Activated CD8-positive, alpha-beta memory T cell treated with anti-CD3 and anti-CD28 coated beads, Interleukin-2, amount 50 U/mL, for 24 hours (primary cell): ENCODE measurements around the gene TIMMDC1.

ENCODE experiments used
- DNase-seq: peaks from one replicate; pipeline ENCODE4 v3.0.0-alpha.2; 2020; ENCODE audit errors: extremely low read depth

The TIMMDC1 gene, protein sequence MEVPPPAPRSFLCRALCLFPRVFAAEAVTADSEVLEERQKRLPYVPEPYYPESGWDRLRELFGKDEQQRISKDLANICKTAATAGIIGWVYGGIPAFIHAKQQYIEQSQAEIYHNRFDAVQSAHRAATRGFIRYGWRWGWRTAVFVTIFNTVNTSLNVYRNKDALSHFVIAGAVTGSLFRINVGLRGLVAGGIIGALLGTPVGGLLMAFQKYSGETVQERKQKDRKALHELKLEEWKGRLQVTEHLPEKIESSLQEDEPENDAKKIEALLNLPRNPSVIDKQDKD

GRCh38 chr3:119498186-119499011 lies at the start of gene TIMMDC1:
Gene TIMMDC1, plus strand, starts transcription at chr3:119498547. Its CDS starts 187 bp downstream, at chr3:119498734.
- peak; percentile 94 for DNase-seq

- DNase-seq: no peak
These were observed 44.5 kb upstream of the TIMMDC1 start for GRCh38 chr3:119453822-119454221.

DNA sequence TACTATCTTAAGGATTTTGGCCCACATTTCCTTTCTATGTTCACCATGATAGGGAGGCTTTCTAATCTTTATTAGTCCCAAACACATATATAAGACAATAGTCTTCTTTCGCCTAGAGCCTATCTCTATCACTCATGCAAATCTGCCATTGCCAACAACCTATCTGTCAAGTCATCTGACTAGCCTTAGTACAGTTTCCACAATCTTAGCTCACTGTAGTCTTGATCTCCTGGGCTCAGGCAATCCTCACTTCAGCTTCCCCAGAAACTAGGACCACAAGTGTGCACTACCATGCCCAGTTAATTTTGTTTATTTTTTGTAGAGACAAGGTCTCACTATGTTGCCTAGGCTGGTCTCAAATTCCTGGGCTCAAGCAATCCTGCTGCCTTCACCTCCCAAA lies 41.9 kb upstream of the TIMMDC1 start:
- no peak for DNase-seq

- DNase-seq: no peak
These were observed 41.1 kb upstream of the TIMMDC1 start for GRCh38 chr3:119457246-119457645.

- peak; percentile 96 for DNase-seq
These were observed 34.9 kb upstream of the TIMMDC1 start, which contains the start of gene TMEM39A for GRCh38 chr3:119463171-119464169. Gene TMEM39A, minus strand, starts transcription at chr3:119463615. Its CDS starts 1,541 bp downstream, at chr3:119462074.

DNA sequence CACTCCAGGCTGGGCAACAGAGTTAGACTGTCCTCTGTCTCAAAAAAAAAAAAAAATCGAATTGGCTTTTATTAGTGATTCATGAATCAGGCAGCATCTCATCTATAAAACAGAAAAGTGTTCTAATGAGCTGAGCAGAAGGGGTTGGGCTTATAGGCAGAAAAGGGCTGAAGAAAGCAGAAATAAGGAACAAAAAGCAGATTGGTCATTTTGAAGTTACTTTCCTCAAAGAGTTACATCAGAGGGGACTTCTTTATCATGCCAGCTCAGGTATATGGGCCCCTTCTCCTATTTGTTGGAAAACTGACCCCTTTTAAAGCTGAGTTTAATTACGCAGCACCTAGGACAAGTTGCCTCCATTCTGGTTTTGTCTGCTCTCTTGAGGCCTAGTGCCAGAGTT lies 30.3 kb upstream of the TIMMDC1 start:
- DNase-seq: no peak

GRCh38 chr3:119469418-119470189 lies 28.7 kb upstream of the TIMMDC1 start:
- DNase-seq: no peak

DNA sequence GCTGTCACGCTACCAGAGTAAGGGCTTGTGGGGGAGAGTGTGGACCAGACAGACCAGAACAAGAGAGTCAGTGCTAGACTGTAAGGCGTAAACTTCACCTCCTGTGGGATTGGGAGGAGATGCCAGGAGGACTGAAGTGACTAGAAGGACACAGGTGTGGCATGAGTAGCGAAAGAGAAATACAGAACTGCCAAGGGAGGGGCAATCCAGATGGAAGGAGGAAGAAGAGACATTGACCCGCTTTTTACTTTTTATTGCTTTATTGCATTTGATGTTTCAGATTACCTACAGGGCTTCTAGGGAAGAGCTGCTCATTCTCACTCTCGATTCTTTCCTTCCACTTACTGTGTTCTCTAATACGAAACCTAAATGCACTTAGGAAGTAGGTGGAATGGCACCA lies 27.5 kb upstream of the TIMMDC1 start:
- DNase-seq: no peak

- no peak for DNase-seq
These were observed 17.3 kb upstream of the TIMMDC1 start for GRCh38 chr3:119481079-119481478.

GRCh38 chr3:119483101-119483500 lies 15.2 kb upstream of the TIMMDC1 start:
- DNase-seq: no peak

- no peak for DNase-seq
These were observed 12.8 kb upstream of the TIMMDC1 start for GRCh38 chr3:119485563-119485962.

- no peak for DNase-seq
These were observed 8.2 kb upstream of the TIMMDC1 start for GRCh38 chr3:119490153-119490552.

GRCh38 chr3:119492128-119492527 lies 6.2 kb upstream of the TIMMDC1 start:
- DNase-seq: no peak

GRCh38 chr3:119492810-119493209 lies 5.5 kb upstream of the TIMMDC1 start:
- DNase-seq: no peak

- no peak for DNase-seq
These were observed 3.8 kb upstream of the TIMMDC1 start for GRCh38 chr3:119494597-119494996.

- no peak for DNase-seq
These were observed 544 bp upstream of the TIMMDC1 start for GRCh38 chr3:119497820-119498185.

DNA sequence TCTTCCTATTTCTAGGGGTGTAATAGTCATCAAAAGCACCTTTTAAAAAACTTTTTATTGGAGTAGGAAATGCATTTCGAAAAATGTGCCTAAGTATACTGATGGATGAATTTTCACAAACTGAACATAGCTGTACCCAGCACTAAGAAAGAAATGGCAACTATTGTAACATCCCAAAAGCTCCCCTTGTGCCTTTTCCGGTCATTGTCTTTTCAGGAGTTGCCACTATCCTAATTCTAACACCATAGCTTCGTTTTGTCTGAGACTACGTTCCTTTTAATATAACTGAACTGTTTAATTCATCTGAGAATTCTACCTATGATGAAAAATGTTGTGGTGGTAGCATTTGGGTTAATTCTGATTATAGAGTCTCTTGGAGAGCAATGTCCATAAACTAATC lies 1.9 kb downstream of the TIMMDC1 start:
- no peak for DNase-seq

DNA sequence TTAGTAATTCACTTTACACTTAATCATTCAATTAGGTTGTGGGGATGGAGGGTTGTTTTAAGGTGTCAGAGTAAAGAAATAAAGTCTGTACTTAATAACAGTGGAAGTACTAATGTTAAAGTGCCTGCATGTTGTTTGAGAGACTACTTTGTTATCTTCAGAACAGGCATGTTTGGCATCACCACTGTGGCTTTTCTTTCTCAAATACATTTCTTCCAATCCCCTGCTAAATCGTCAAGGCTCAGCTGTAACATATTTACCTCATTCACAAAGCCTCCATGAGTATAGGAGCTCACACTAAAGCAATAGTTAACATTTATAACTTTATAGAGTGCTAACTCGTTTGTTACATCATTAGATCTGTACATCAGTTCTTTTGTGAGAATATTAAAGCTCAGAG lies 2.6 kb downstream of the TIMMDC1 start:
- DNase-seq: no peak

GRCh38 chr3:119506631-119507030 lies 8.3 kb downstream of the TIMMDC1 start:
- no peak for DNase-seq

- no peak for DNase-seq
These were observed 9.1 kb downstream of the TIMMDC1 start for GRCh38 chr3:119507404-119507803.
